ENCODE measurements around the gene SCFD2.
"Not testable (repeated sequence)": the region's sequence is repeated elsewhere in the genome, so short reads cannot be mapped to it uniquely, and the experiment has no call there.

The SCFD2 gene

DNA sequence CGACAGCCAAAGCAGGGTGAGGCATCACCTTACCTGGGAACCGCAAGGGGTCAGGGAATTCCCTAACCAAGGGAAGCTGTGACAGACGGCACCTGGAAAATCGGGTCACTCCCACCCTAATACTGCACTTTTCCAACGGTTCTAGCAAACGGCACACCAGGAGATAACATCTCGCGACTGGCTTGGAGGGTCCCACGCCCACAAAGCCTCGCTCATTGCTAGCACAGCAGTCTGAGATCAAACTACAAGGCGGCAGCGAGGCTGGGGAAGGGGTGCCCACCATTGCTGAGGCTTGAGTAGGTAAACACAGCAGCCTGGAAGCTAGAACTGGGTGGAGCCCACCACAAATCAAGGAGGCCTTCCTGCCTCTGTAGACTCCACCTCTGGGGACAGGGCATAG is 25.7 kb downstream of the SCFD2 start:
- not testable (repeated sequence) for DNase-seq

DNA sequence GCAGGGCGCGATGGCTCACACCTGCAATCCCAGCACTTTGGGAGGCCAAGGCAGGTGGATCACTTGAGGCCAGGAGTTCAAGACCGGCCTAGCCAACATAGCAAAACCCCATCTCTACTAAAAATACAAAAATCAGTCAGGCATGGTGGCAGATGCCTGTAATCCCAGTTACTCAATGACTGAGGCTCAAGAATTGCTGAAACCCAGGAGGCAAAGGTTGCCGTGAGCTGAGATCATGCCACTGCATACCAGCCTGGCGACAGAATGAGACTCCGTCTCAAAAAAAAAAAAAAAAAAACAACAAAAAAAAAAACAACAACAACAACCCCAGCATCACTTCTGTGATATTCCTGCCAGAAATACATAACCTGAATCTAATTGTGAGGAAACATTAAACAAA is 30.9 kb downstream of the SCFD2 start:
- DNase-seq: not testable (repeated sequence)

DNA sequence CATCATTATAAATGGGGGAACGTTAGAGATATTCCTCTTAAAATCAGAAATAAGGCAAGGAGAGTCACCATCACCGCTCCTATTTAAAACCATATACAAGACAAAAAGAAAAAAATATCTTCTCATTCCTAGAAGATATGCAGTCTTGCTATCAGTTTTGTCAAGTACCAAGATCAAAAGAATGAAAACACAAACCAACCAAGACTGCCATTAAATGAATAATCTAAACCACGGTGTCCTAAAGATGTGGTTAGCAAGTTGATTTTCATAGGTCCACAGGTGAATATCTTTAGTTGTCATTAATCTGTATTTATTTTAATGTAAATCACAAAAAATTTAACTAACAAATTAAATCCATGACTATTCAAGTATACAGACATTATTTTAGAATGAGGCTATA is 39.3 kb downstream of the SCFD2 start:
- DNase-seq: no peak

DNA sequence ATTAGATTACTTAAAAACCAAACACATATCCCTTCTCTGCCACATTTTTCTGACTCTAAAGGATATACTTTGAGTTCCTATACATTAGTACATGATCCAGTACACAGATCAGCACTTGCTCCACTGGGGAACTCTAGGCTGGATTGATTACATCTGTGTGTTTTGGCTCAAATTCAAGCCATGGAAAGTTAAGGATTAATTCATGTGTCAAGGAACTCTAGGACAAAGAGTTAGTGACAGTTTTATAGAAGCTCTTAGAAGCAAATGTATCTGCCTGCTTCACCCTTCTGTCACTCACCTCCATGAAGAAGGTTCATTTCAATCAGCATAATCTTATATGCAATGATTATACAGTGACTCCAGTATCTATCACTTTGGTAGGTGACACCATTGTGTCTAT is 43.2 kb downstream of the SCFD2 start:
- no peak for DNase-seq

DNA sequence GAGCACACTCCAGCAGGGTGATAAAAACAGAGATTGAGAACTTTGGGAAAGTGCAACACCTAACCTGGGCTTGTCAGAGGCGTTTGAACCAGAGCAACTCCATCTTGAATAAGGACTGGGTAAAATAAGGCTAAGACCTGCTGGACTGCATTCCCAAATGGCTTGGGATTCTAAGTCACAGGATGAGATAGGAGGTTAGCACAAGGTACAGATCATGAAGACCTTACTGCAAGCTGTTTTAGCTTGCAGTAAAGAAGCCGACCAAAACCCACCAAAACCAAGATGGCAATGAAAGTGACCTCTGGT is 43.9 kb downstream of the SCFD2 start:
- DNase-seq: no peak

DNA sequence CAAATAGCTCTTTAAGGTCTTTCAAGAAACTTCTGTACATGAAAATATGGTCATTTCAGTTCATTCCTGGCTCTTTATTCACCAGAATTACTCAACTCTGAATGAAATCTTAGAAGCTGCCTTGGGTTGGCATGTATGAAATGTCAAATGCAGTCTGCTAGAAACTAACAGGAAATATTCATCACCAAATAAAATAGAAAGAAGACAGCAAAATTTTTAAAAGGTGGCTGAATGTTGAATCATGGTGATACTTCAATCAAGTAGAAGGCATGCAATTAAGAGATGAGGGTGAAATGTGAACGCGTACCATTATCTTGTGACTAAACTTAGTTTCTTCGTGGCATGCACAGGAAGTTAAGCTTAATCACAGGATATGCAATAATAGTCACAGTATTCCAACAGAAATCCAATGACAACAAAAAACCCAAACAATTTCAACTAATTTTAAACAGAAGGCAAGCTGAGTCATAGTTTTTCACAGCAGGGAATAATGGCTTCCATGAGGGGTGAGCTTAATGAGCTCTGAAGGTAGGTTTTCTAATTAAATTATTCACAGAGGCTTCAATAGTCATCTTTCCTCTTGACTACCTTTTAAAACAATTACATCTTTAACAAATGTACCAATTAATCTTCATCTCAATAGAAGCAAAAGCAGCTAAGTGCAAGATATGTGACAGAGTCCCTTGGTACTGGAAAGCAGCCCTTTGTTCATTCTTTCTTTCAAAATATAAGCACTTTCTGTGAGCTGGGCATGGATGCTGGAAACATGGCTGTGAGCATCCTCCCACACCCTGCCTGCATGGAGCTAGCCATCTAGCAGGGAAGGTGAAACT is 44.5 kb downstream of the SCFD2 start:
- DNase-seq: no peak

DNA sequence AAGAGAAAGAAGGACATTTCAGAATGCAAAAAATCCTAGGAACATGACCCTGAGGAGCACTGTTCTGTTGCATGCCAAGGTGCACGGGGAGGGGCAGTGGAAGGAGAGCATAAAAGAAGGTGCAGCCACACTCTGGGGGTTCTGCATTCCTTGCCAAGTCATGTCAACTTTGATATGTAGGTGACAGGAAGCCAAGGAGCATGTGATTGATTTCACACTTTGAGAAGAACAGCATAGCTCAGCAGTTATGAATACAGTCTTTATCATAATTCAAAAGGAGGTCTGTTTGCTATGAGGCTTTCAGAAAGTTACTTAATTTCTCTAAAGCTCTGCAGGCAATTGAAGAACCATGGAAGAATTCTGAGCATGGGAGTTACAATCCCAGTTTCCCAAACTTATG is 50.6 kb downstream of the SCFD2 start:
- no peak for DNase-seq

DNA sequence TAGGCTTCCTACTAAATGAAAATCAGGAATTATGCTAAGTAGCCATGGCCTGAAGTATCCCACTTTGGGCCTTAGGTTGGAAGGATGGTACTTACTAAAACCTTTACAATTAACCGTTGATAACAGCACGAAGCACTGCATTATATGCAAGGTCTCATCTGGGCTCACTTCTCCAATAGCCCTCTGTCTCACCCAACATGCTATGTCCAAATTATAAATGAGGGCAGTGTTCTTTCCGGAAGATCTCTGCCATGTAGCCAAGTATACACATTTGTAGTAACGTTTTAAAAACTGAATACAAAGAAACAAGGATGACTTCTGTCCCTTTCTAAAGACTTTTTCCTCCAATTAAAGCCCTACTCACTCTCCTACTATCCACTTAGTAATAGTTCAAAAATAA is 51.6 kb downstream of the SCFD2 start:
- DNase-seq: no peak

DNA sequence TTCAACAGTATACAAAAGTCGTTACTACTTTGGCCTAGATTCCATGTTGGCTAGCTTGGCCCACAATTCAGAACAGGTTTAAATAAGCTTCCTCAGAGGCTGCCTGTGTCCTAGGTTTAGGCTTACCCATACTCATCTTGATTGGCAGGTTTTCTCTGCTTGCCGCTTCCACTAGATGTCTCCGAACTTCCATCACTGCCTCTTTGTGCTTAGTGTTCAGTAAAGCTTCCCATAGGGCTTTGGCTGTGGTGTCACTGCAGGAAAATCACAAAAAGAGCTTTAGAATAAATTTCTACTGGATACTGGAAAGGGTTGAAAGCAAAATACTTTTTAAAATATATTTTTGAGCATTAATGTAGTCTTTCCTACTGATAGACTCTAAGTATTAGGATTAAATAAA is 52.4 kb downstream of the SCFD2 start:
- no peak for DNase-seq

DNA sequence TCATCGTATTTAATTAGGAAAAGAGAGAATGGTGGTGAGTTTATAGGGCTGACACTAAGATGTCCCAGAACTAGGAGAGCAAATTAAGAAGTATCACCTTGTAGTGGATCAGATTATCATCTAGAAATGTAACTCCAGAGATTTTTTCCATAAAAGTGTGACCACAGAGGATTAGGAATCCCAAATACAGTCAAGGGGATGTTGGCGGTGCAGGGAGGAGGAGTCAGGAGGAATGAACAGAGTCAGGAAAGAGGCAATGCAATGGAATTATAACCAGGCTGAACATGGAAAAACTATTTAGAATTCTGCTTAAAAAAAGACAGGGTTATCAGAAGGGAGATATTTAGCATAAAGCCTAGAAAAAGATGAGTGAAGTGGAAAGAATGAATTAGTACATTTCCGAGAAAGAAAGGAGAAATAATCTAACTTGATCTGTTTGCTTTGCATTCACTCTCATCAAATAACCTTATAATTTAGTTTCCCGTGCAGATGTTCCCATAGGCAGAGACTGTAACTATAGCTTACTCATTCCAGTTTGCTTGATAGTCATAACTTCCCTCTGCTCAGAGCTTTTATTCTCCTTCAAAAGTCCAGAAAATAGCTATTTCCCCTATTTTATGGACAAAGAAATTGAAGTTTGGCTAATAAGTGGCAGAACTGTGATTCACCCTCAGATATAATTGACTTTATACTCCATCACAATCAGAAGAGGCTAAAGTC is 56.4 kb downstream of the SCFD2 start:
- no peak for DNase-seq

DNA sequence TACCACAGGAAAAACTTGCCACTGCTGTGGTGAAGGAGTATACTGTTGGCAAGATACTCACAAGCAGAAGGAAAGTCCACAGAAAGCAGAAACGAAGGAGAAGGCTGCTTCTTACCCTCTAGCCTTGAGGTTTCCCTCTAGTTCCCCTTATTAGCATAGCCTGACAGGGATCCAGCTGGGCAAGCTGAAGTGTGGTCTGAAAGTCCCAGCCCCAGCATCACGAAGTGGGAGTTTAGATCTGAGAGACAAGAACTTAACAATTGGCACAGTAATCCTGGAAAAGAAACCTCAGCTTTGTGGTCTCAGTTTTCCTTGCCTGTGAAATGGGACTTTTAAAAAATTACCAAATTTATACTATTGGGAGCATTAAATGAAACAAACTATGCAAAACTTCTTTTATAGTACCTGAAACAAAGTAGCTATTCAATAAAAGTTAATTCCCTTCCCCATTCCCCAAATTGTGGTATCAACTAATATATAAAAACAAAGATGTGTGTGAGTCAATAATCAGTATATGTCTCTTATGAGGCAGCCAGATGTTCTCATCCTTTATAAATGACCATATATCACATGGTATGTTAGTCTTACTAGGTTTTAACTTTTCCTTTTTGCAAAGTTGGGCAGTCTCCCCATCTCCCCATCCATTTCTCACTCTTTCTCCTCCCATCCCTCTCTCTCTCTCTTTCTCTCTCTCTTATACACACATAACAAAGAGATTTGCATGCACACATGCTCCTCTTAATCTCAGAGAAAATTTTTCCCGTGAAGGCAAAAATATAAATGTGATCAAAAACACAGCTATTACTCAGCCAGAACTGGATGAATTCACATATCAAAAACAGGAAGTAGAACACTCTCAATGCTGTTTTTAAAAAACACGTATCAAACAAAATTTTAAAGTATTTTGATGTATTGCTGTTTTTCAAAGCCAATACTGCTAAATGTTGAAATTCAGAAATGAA is 57.8 kb downstream of the SCFD2 start:
- no peak for DNase-seq

DNA sequence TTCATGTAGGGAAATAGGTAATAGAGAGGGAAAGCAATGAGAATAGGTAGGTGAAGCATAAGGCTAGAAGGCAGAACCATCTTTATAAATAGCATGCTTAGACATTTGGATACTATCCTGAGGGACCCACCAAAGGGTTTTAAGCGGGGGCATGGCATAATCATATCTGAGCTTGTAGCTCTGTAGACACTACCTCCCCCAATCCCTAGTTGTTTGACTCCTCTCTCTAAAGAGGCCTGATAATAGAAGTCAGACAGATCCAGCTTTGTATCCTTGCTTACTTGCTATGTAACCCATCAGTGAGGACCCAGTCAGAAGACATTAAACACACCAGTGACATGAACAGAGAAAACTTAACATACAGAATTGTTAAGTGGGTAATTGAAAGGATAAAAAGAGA is 58.7 kb downstream of the SCFD2 start:
- DNase-seq: no peak

DNA sequence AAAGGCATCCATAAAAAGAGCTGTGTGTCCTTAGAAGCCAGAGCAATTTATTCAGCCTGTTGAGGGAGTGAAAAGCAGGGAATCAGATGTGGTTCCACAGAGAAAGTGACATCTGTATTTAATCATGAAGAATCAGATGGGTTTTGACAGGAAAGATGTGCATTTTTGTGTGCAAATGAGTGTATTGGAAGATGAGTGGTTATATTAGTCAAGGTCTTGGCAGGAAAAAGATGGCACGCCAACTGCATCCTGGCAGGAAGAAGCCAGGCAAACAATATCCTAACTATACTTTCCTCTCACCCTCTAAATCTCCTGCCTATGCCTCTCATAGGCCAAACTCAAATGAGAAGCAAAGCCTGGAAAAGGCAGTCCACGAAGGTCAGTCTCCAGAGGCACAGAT is 59.1 kb downstream of the SCFD2 start:
- DNase-seq: no peak

DNA sequence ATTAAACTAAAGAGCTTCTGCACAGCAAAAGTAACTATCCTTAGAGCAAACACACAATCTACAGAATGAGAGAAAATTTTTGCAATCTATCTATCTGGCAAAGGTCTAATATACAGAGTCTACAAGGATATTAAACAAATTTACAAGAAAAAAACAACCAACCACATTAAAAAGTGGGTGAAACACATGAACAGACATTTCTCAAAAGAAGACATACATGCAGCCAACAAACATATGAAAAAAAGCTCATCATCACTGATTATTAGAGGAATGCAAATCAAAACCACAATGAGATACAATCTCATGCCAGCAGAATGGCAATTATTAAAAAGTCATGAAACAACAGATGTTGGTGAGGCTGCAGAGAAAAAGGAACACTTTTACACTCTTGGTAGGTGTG is 73.7 kb downstream of the SCFD2 start:
- not testable (repeated sequence) for DNase-seq

DNA sequence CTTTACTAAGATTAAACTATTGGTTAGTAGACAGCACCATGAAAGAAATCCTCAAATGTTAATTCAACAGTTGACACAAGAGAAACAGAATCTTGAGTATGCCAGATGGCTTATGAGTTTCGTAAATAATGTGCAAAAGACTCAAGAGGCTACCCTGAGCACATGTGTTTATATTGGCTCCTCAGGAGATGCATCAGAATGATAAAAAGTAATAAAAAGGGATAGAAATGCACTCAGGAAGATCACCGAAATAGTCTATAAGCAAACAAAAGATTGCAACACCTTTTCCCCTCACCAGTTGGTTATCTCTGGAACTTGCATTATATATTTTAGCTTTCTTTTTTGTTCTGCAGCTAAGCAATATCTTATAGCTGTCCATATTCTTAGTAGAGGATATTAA is 84.4 kb downstream of the SCFD2 start:
- DNase-seq: no peak

DNA sequence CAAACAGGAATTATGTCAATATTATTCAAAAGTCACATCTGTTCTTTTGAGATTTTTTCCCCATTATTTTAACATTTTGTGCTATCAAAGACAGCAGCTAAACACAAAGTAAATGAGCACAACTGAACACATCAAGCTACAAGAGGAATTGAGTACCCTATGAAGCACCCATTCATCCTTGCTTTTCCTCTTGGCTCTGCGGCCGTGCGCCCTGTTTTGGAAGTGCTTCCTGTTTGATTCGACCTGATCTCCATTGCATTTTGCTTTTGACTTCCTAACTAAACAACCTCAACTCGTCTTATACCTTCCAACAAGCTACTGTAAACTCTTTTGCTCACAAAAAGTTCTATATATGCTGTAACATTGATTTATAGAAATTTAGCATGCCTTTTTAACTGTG is 85.0 kb downstream of the SCFD2 start:
- DNase-seq: no peak

DNA sequence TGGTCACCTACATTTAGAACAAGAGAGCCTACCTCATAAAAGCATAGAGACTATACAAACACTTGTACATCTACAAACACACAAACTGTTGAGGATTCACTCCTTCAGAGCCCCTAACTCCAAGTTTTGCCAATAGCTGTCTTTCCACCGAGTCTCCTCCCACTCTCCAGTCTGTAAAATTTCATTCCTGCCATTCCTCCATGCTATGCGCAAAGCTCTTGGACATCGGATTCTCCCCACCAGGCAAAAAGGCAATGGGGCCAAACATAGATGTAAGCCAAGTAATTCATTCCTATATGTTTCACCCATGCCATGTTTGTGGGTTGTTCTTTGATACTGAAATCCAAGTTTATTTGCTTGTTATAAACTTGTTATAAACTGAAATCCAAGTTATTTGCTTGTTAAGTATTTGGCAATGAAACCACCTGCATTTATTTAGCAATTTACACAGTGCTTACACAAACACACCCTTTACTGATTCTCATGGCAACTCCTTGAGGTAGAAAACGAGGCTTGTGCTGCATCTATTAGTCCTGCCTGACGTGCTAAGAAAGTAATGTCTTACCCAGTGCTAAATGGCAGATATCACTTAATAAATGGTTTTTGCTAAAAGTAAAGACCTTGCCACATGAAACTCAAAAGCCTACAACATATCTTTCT is 91.1 kb downstream of the SCFD2 start:
- no peak for DNase-seq

DNA sequence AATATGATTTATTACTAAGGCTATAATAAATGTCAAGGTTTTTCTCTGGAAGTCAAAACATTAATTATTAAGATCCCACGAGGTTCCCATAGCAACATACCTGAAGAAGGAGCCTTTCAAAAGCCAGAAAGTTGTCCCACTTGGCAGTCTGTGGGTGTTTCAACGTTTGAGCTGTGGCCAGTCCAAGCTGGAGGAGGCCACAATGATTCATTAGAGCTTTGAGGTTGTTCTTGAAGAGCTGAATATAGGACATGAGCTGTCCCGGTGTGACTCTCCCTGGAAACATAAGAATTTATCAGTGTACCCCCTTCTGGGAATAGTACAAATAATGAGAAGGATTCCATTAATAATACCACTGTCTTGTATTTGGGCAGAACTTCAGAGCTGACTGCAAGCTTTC is 92.1 kb downstream of the SCFD2 start:
- DNase-seq: no peak

DNA sequence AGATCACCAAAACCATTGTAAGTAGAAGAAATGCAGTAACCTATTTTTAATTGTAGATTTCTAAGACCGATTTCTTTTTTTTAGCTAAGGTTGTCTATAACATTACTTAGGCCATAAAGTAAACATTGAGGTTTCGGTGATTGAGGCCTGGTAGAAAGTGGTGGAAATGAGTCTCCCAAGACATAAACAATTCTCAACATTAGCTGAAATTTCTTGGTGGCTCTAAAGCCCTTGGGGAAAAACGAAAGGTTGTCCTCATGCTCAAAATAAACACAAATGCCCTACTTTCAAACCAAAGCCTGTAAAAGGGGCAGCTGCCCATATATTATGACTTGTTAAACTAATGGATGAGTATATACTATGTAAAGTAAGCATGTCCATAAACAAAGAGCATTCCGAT is 98.8 kb downstream of the SCFD2 start:
- no peak for DNase-seq

DNA sequence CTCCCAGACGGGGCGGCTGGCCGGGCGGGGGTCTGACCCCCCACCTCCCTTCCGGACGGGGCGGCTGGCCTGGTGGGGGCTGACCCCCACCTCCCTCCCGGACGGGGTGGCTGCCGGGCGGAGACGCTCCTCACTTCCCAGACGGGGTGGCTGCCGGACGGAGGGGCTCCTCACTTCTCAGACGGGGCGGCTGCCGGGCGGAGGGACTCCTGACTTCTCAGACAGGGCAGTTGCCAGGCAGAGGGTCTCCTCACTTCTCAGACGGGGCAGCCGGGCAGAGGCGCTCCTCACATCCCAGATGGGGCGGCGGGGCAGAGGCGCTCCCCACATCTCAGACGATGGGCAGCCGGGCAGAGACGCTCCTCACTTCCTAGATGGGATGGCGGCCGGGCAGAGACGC is 109.9 kb downstream of the SCFD2 start:
- not testable (repeated sequence) for DNase-seq

DNA sequence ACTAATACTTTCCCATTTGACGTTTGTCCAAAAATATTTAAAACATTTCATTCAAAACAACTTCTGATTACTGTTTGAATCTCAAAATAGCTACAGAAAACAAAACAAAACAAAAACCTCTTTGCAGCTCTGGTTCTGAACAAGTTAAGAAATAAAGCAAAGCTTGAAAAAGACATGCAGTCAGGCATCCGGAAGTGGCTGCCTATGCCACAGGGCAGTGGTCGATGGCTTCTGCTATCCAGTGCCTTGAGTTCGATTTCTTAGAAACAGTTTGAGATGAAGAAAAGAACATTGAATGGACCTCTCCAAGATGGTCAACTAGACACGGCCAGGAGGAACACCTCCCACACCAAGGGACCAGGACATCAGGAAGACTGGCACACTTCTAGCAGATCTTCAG is 125.3 kb downstream of the SCFD2 start:
- DNase-seq: no peak

DNA sequence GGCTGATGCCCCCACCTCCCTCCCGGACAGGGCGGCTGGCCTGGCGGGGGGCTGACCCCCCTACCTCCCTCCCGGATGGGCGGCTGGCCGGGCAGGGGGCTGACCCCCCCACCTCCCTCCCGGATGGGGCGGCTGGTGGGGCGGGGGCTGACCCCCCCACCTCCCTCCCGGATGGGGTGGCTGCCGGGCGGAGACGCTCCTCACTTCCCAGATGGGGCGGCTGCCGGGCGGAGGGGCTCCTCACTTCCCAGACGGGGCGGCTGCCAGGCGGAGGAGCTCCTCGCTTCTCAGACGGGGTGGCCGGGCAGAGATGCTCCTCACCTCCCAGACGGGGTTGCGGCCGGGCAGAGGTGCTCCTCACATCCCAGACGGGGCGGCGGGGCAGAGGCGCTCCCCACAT is 127.5 kb downstream of the SCFD2 start:
- DNase-seq: not testable (repeated sequence)

DNA sequence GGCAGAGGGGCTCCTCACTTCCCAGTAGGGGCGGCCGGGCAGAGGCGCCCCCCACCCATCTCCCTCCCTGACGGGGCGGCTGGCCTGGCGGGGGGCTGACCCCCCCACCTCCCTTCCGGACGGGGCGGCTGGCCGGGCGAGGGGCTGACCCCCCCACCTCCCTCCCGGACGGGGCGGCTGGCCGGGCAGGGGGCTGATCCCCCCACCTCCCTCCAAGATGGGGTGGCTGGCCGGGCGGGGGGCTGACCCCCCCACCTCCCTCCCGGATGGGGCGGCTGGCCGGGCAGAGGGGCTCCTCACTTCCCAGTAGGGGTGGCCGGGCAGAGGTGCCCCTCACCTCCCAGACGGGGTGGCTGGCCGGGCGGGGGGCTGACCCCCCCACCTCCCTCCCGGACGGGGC is 128.1 kb downstream of the SCFD2 start:
- not testable (repeated sequence) for DNase-seq

Data from activated CD8-positive, alpha-beta memory T cell treated with anti-CD3 and anti-CD28 coated beads for 24 hours (primary cell).